NT2/D1 (cell line): ENCODE measurements around the gene CABLES2.

Experiments used
- SUZ12 ChIP-seq: IDR thresholded peaks from 2 replicates; pipeline ENCODE4 v1.6.1; 2011; ENCODE audit not compliant: insufficient read length, insufficient read depth; ENCODE audit errors: extremely low read depth
- YY1 ChIP-seq: IDR thresholded peaks from 2 replicates; pipeline ENCODE4 v1.6.1; 2011; ENCODE audit not compliant: insufficient read length, insufficient read depth

- TF ChIP-seq YY1: no peak
- TF ChIP-seq SUZ12: no peak
These were observed 57.5 kb downstream of the CABLES2 start for GRCh38 chr20:62349556-62350097.
